ENCODE data around the gene OSBPL10.

DNA sequence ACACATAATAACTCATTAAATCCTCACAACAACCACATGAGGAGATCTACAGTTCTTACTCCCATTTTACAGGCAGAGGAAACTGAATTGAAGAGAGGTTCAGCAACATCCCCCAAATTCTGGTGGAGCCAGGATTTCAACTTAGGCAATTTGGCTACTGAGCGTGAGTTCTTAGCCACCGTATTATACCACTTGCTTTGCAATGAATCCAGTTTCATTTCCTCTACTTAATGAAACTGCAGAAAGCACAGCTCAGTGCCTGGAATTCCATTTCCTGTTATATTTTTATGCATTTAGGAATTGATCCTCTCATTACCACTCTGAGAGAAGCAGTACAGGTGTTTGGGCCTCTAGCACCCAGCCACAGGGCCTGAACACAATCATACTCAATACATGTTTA lies 4.8 kb upstream of the OSBPL10 start:
- TF ChIP-seq CTBP1 (IDR thresholded peaks at IDR 0.05; ENCODE audit: borderline replicate concordance) = no peak
- no peak for TF ChIP-seq SP1 (IDR thresholded peaks at IDR 0.05)
- no peak for TF ChIP-seq HDGF (IDR thresholded peaks at IDR 0.05; ENCODE audit: borderline replicate concordance)
- TF ChIP-seq SUZ12 (IDR thresholded peaks at IDR 0.05) = no peak
- no peak for TF ChIP-seq FOXM1 (IDR thresholded peaks at IDR 0.05; ENCODE audit: borderline replicate concordance)

Measured in HEK293T (cell line).